ENCODE data around the gene INHBA.

GRCh38 chr7:41752615-41753014, 49.7 kb upstream of the INHBA start:
- TF ChIP-seq CTCF (conservative IDR thresholded peaks at IDR 0.05) (no peak), ZFX (IDR thresholded peaks at IDR 0.05) (no peak)

All from C4-2B (cell line).